GM23338 (cell line): ENCODE data around the gene PVALEF. TPM values are rescaled to one million over a fixed set of nuclear protein-coding genes. Genes with fewer than 3 reads are reported as not detected.

Source experiments
- ATAC-seq: fragments of 200-7000 bp; cut with Tn5 transposase; 3 replicates; pipeline ENCODE4 v1.9.1; 2020
- DNase-seq: peaks from one replicate; pipeline ENCODE4 v3.0.0-alpha.2; 2015; ENCODE audit warnings: low spot score
- H2AFZ ChIP-seq: fragments of 200-600 bp; sonication (generic); 2 replicates; pipeline ENCODE4 v1.8.0; 2016; ENCODE audit warnings: antibody characterized with exemption, mild to moderate bottlenecking, moderate library complexity
- H3F3A ChIP-seq: fragments of 200-600 bp; sonication (generic); replicated peaks from 2 replicates; pipeline ENCODE4 v1.8.0; 2017; ENCODE audit warnings: antibody characterized with exemption, mixed run types, low read depth
- H3K27ac ChIP-seq: fragments of 200-600 bp; sonication (generic); 2 replicates; pipeline ENCODE4 v1.6.1; 2016; ENCODE audit warnings: low read depth
- H3K27me3 ChIP-seq: fragments of 200-600 bp; sonication (generic); 2 replicates; pipeline ENCODE4 v1.8.0; 2016; ENCODE audit warnings: mild to moderate bottlenecking, mixed run types, moderate library complexity; ENCODE audit not compliant: insufficient read depth
- H3K36me3 ChIP-seq: fragments of 200-600 bp; sonication (generic); 2 replicates; pipeline ENCODE4 v1.8.0; 2016; ENCODE audit warnings: mild to moderate bottlenecking; ENCODE audit not compliant: insufficient read depth
- H3K4me1 ChIP-seq: fragments of 200-600 bp; sonication (generic); 2 replicates; pipeline ENCODE4 v1.8.0; 2016; ENCODE audit warnings: mild to moderate bottlenecking, moderate library complexity; ENCODE audit not compliant: insufficient read depth
- H3K4me2 ChIP-seq: fragments of 200-600 bp; sonication (generic); 2 replicates; pipeline ENCODE4 v1.7.1; 2017; ENCODE audit warnings: mixed run types
- H3K4me3 ChIP-seq: fragments of 200-600 bp; sonication (generic); 2 replicates; pipeline ENCODE4 v1.6.1; 2016; ENCODE audit warnings: mixed run types
- H3K79me2 ChIP-seq: fragments of 200-600 bp; sonication (generic); replicated peaks from 2 replicates; pipeline ENCODE4 v1.8.0; 2017; ENCODE audit warnings: mild to moderate bottlenecking; ENCODE audit not compliant: insufficient read depth
- H3K9me2 ChIP-seq: fragments of 200-600 bp; sonication (generic); 2 replicates; pipeline ENCODE4 v1.8.0; 2017; ENCODE audit not compliant: insufficient read depth
- H4K20me1 ChIP-seq: fragments of 200-600 bp; sonication (generic); replicated peaks from 2 replicates; pipeline ENCODE4 v1.8.0; 2017; ENCODE audit warnings: mild to moderate bottlenecking; ENCODE audit not compliant: insufficient read depth
- H3K27ac Mint-ChIP-seq: 2 replicates; pipeline ENCODE4 v1.8.0; 2020; ENCODE audit warnings: inconsistent platforms, mild to moderate bottlenecking, moderate library complexity, mixed read lengths
- H3K27me3 Mint-ChIP-seq: 3 replicates; pipeline ENCODE4 v1.8.0; 2022; ENCODE audit warnings: low read depth, mild to moderate bottlenecking, moderate library complexity, mixed read lengths, inconsistent platforms; ENCODE audit not compliant: insufficient read depth, poor library complexity
- H3K36me3 Mint-ChIP-seq: 3 replicates; pipeline ENCODE4 v1.8.0; 2021; ENCODE audit warnings: low read depth, mild to moderate bottlenecking, inconsistent platforms, moderate library complexity, mixed read lengths
- H3K4me1 Mint-ChIP-seq: 3 replicates; pipeline ENCODE4 v1.8.0; 2020; ENCODE audit warnings: mild to moderate bottlenecking, inconsistent platforms, mixed read lengths
- H3K4me3 Mint-ChIP-seq: 3 replicates; pipeline ENCODE4 v1.8.0; 2021; ENCODE audit warnings: moderate library complexity, mild to moderate bottlenecking, inconsistent platforms, mixed read lengths
- H3K9me3 Mint-ChIP-seq: 3 replicates; pipeline ENCODE4 v1.8.0; 2020; ENCODE audit warnings: moderate library complexity, mild to moderate bottlenecking, inconsistent platforms, mixed read lengths
- CREB1 ChIP-seq: fragments of 250-450 bp; sonication (Bioruptor Pico); IDR thresholded peaks from 2 replicates; pipeline ENCODE4 v1.5.0; 2020; ENCODE audit warnings: low read depth, mild to moderate bottlenecking, moderate library complexity
- ETS1 ChIP-seq: IDR thresholded peaks from 2 replicates; pipeline ENCODE4 v1.6.1; 2016; ENCODE audit warnings: antibody characterized with exemption
- EZH2phosphoT487 ChIP-seq: fragments of 200-600 bp; sonication (generic); IDR thresholded peaks from one replicate; pipeline ENCODE4 v1.8.1; 2018; ENCODE audit warnings: antibody characterized with exemption; ENCODE audit not compliant: unreplicated experiment
- REST ChIP-seq: IDR thresholded peaks from one replicate; pipeline ENCODE4 v1.6.1; 2018; ENCODE audit warnings: antibody characterized with exemption; ENCODE audit not compliant: unreplicated experiment
- STAT1 ChIP-seq: IDR thresholded peaks from one replicate; pipeline ENCODE4 v1.6.1; 2016; ENCODE audit warnings: antibody characterized with exemption; ENCODE audit not compliant: unreplicated experiment
- ZNF462 ChIP-seq: fragments of 250-450 bp; sonication (Bioruptor Pico); IDR thresholded peaks from 2 replicates; pipeline ENCODE4 v1.5.0; 2020; ENCODE audit warnings: mild to moderate bottlenecking, moderate library complexity
- polyA plus RNA-seq: library from polyadenylated mRNA; unstranded; fragments of >200 nt; fragmentation: Nextera tagmentation; extraction: Ambion mirVana; gene quantifications from 2 replicates; pipeline ENCODE4 v1.2.1, GENCODE V29; 2016
- total RNA-seq: library from RNA; depleted of rRNA; stranded (reverse); fragments of >200 nt; shearing (Covaris generic); gene quantifications from 2 replicates; pipeline ENCODE4 v1.2.3, GENCODE V29; 2014

Gene PVALEF
- total and polyA plus RNA-seq, 2 experiments from 2014 or later, result not detected

- Mint-ChIP-seq H3K27ac (no peak overlapping the region), H3K27me3 (peaks cover 5% of the 10 kb centered on the region), H3K9me3 (no peaks in the 10 kb centered on the region), H3K36me3 (no peaks in the 10 kb centered on the region; the same call in 1 of the 3 replicates), H3K4me3 (no peak overlapping the region), H3K4me1 (peaks cover 9% of the 10 kb centered on the region)
- H3K4me3 ChIP-seq, result no peak overlapping the region
- no peak overlapping the region for H3K27ac ChIP-seq
- TF ChIP-seq ETS1, result no peak
- TF ChIP-seq REST, result no peak
- no peak for TF ChIP-seq CREB1 (CRISPR knock-in tag)
- no peak for TF ChIP-seq ZNF462
- no peak for TF ChIP-seq EZH2phosphoT487
- TF ChIP-seq STAT1, result no peak
- no peaks in the 10 kb centered on the region for H3F3A ChIP-seq
- ATAC-seq, result no peak
- H3K4me2 ChIP-seq, result no peak overlapping the region
- peaks cover 50% of the 10 kb centered on the region for H3K79me2 ChIP-seq
- peaks cover 8% of the 10 kb centered on the region for H4K20me1 ChIP-seq
- no peak overlapping the region for H2AFZ ChIP-seq
- no peak for DNase-seq
- no peaks in the 10 kb centered on the region for H3K9me2 ChIP-seq
- peaks cover 9% of the 10 kb centered on the region; the same call in 1 of the 2 replicates for H3K4me1 ChIP-seq
- H3K27me3 ChIP-seq, result no peaks in the 10 kb centered on the region
- H3K36me3 ChIP-seq, result no peaks in the 10 kb centered on the region
Observed at GRCh38 chr17:81218459-81218858, 53.2 kb downstream of the PVALEF start.
